Measurements from ENCODE around the gene PDIA6.

The PDIA6 gene

GRCh38 chr2:10788855-10789254, 23.7 kb downstream of the PDIA6 start:
- no peak overlapping the region for H3K14ac ChIP-seq (ENCODE audit: low read length in 2 of 2)
- no peaks in the 10 kb centered on the region for H3K27me3 ChIP-seq (ENCODE audit: control insufficient read depth in 1 of 2, insufficient read depth in 1 of 2, low read length in 2 of 2)
- H3K4me2 ChIP-seq (ENCODE audit: low read length, poor library complexity, severe bottlenecking) = no peak overlapping the region
- no peak for DNase-seq
- H3K4ac ChIP-seq (ENCODE audit: low read depth in 1 of 2, low read length in 2 of 2) = no peak overlapping the region
- H3K18ac ChIP-seq (ENCODE audit: low read depth in 1 of 2, low read length in 2 of 2) = no peak overlapping the region
- peaks cover 11% of the 10 kb centered on the region for H3K4me1 ChIP-seq (ENCODE audit: control insufficient read depth, insufficient read depth, low read depth, low read length)
- no peaks in the 10 kb centered on the region for H3K9me3 ChIP-seq (ENCODE audit: control insufficient read depth, low read length)
- WGBS = 100% methylated on average over 6 of the region's 8 CpGs
- peak overlapping the region; percentile 65 for H2AK5ac ChIP-seq (ENCODE audit: low read length, severe bottlenecking)
- H2BK120ac ChIP-seq (ENCODE audit: low read depth, low read length) = no peak overlapping the region
- no peak overlapping the region for H2BK12ac ChIP-seq (ENCODE audit: low read length in 2 of 2)
- H3K27ac ChIP-seq (ENCODE audit: low read length, poor library complexity, severe bottlenecking) = no peak overlapping the region
- H4K91ac ChIP-seq (ENCODE audit: low read length) = no peak overlapping the region
- H2BK15ac ChIP-seq (ENCODE audit: low read depth, poor library complexity, severe bottlenecking) = no peak overlapping the region
- H3K23ac ChIP-seq (ENCODE audit: low read length in 2 of 2) = no peak overlapping the region
- H4K8ac ChIP-seq (ENCODE audit: low read length) = no peak overlapping the region
- H3K4me3 ChIP-seq (ENCODE audit: insufficient read depth in 1 of 2, low read depth in 1 of 2, low read length in 2 of 2) = no peak overlapping the region
- no peak overlapping the region for H3K9ac ChIP-seq (ENCODE audit: low read length)
- peaks cover 19% of the 10 kb centered on the region for H3K79me1 ChIP-seq (replicated peaks; ENCODE audit: low read length, poor library complexity, severe bottlenecking)
- H2AFZ ChIP-seq (ENCODE audit: low read depth, low read length) = no peak overlapping the region
- peaks cover 49 to 96% of the 10 kb centered on the region in 2 experiments for H3K36me3 ChIP-seq (ENCODE audit: control insufficient read depth in 1 of 2, insufficient read depth in 2 of 2, low read depth in 1 of 2, low read length in 2 of 2)
- H2BK5ac ChIP-seq (ENCODE audit: low read depth, low read length, poor library complexity, severe bottlenecking) = no peak overlapping the region

- Histone ChIP-seq H3K4me2 (ENCODE audit: low read length, poor library complexity, severe bottlenecking) (no peak overlapping the region), H3K36me3 (ENCODE audit: control insufficient read depth in 1 of 2, insufficient read depth in 2 of 2, low read depth in 1 of 2, low read length in 2 of 2) (peaks cover 41 to 94% of the 10 kb centered on the region in 2 experiments), H2AFZ (ENCODE audit: low read depth, low read length) (no peak overlapping the region), H2BK12ac (ENCODE audit: low read length in 2 of 2) (no peak overlapping the region), H3K4me1 (ENCODE audit: control insufficient read depth, insufficient read depth, low read depth, low read length) (peaks cover 11% of the 10 kb centered on the region), H2BK5ac (ENCODE audit: low read depth, low read length, poor library complexity, severe bottlenecking) (no peak overlapping the region), H3K4ac (ENCODE audit: low read depth in 1 of 2, low read length in 2 of 2) (no peak overlapping the region), H3K9ac (ENCODE audit: low read length) (no peak overlapping the region), H4K91ac (ENCODE audit: low read length) (no peak overlapping the region), H3K14ac (ENCODE audit: low read length in 2 of 2) (no peak overlapping the region), H3K9me3 (ENCODE audit: control insufficient read depth, low read length) (no peaks in the 10 kb centered on the region), H4K8ac (ENCODE audit: low read length) (no peak overlapping the region), H2BK120ac (ENCODE audit: low read depth, low read length) (no peak overlapping the region), H2BK15ac (ENCODE audit: low read depth, poor library complexity, severe bottlenecking) (no peak overlapping the region), H3K27ac (ENCODE audit: low read length, poor library complexity, severe bottlenecking) (no peak overlapping the region), H2AK5ac (ENCODE audit: low read length, severe bottlenecking) (no peak overlapping the region), H3K27me3 (ENCODE audit: control insufficient read depth in 1 of 2, insufficient read depth in 1 of 2, low read length in 2 of 2) (no peaks in the 10 kb centered on the region), H3K4me3 (ENCODE audit: insufficient read depth in 1 of 2, low read depth in 1 of 2, low read length in 2 of 2) (no peak overlapping the region), H3K23ac (ENCODE audit: low read length in 2 of 2) (no peak overlapping the region), H3K18ac (ENCODE audit: low read depth in 1 of 2, low read length in 2 of 2) (no peak overlapping the region), H3K79me1 (replicated peaks; ENCODE audit: low read length, poor library complexity, severe bottlenecking) (peaks cover 11% of the 10 kb centered on the region)
- no peak for DNase-seq
- WGBS = 96% methylated on average over 19 of the region's 20 CpGs
These were observed 25.2 kb downstream of the PDIA6 start for GRCh38 chr2:10787176-10787968.

GRCh38 chr2:10786240-10786982, 26.2 kb downstream of the PDIA6 start:
- WGBS = 99% methylated on average over 5 of the region's 12 CpGs
- Histone ChIP-seq H3K4me1 (ENCODE audit: control insufficient read depth, insufficient read depth, low read depth, low read length) (peaks cover 11% of the 10 kb centered on the region), H3K4ac (ENCODE audit: low read depth in 1 of 2, low read length in 2 of 2) (no peak overlapping the region), H3K79me1 (replicated peaks; ENCODE audit: low read length, poor library complexity, severe bottlenecking) (peaks cover 18% of the 10 kb centered on the region), H2BK120ac (ENCODE audit: low read depth, low read length) (no peak overlapping the region), H3K18ac (ENCODE audit: low read depth in 1 of 2, low read length in 2 of 2) (no peak overlapping the region), H2AK5ac (ENCODE audit: low read length, severe bottlenecking) (no peak overlapping the region), H2BK15ac (ENCODE audit: low read depth, poor library complexity, severe bottlenecking) (no peak overlapping the region), H3K14ac (ENCODE audit: low read length in 2 of 2) (no peak overlapping the region), H2BK5ac (ENCODE audit: low read depth, low read length, poor library complexity, severe bottlenecking) (no peak overlapping the region), H3K27ac (ENCODE audit: low read length, poor library complexity, severe bottlenecking) (no peak overlapping the region), H3K9ac (ENCODE audit: low read length) (no peak overlapping the region), H3K36me3 (ENCODE audit: control insufficient read depth in 1 of 2, insufficient read depth in 2 of 2, low read depth in 1 of 2, low read length in 2 of 2) (peaks cover 46 to 94% of the 10 kb centered on the region in 2 experiments), H3K9me3 (ENCODE audit: control insufficient read depth, low read length) (no peaks in the 10 kb centered on the region), H2AFZ (ENCODE audit: low read depth, low read length) (no peak overlapping the region), H3K4me3 (ENCODE audit: insufficient read depth in 1 of 2, low read depth in 1 of 2, low read length in 2 of 2) (no peak overlapping the region), H2BK12ac (ENCODE audit: low read length in 2 of 2) (no peak overlapping the region), H3K23ac (ENCODE audit: low read length in 2 of 2) (no peak overlapping the region), H4K8ac (ENCODE audit: low read length) (no peak overlapping the region), H3K4me2 (ENCODE audit: low read length, poor library complexity, severe bottlenecking) (no peak overlapping the region), H3K27me3 (ENCODE audit: control insufficient read depth in 1 of 2, insufficient read depth in 1 of 2, low read length in 2 of 2) (no peaks in the 10 kb centered on the region), H4K91ac (ENCODE audit: low read length) (no peak overlapping the region)
- no peak for DNase-seq

GRCh38 chr2:10785260-10785659, 27.3 kb downstream of the PDIA6 start:
- H3K9me3 ChIP-seq (ENCODE audit: control insufficient read depth, low read length) = no peaks in the 10 kb centered on the region
- H2BK5ac ChIP-seq (ENCODE audit: low read depth, low read length, poor library complexity, severe bottlenecking) = no peak overlapping the region
- no peak overlapping the region for H3K14ac ChIP-seq (ENCODE audit: low read length in 2 of 2)
- no peak overlapping the region for H3K27ac ChIP-seq (ENCODE audit: low read length, poor library complexity, severe bottlenecking)
- H3K27me3 ChIP-seq (ENCODE audit: control insufficient read depth in 1 of 2, insufficient read depth in 1 of 2, low read length in 2 of 2) = no peaks in the 10 kb centered on the region
- H3K36me3 ChIP-seq (ENCODE audit: control insufficient read depth in 1 of 2, insufficient read depth in 2 of 2, low read depth in 1 of 2, low read length in 2 of 2) = peaks cover 49 to 92% of the 10 kb centered on the region in 2 experiments
- H3K9ac ChIP-seq (ENCODE audit: low read length) = no peak overlapping the region
- H2BK12ac ChIP-seq (ENCODE audit: low read length in 2 of 2) = no peak overlapping the region
- no peak overlapping the region for H3K18ac ChIP-seq (ENCODE audit: low read depth in 1 of 2, low read length in 2 of 2)
- H2AK5ac ChIP-seq (ENCODE audit: low read length, severe bottlenecking) = no peak overlapping the region
- H2AFZ ChIP-seq (ENCODE audit: low read depth, low read length) = no peak overlapping the region
- H3K79me1 ChIP-seq (replicated peaks; ENCODE audit: low read length, poor library complexity, severe bottlenecking) = peaks cover 22% of the 10 kb centered on the region
- no peak overlapping the region for H3K23ac ChIP-seq (ENCODE audit: low read length in 2 of 2)
- no peak overlapping the region for H4K91ac ChIP-seq (ENCODE audit: low read length)
- no peak overlapping the region for H3K4me2 ChIP-seq (ENCODE audit: low read length, poor library complexity, severe bottlenecking)
- peak; percentile 11 for DNase-seq
- no peak overlapping the region for H2BK15ac ChIP-seq (ENCODE audit: low read depth, poor library complexity, severe bottlenecking)
- no peak overlapping the region for H3K4me3 ChIP-seq (ENCODE audit: insufficient read depth in 1 of 2, low read depth in 1 of 2, low read length in 2 of 2)
- WGBS = 96% methylated on average over 4 of the region's 5 CpGs
- H4K8ac ChIP-seq (ENCODE audit: low read length) = no peak overlapping the region
- peaks cover 10% of the 10 kb centered on the region for H3K4me1 ChIP-seq (ENCODE audit: control insufficient read depth, insufficient read depth, low read depth, low read length)
- no peak overlapping the region for H2BK120ac ChIP-seq (ENCODE audit: low read depth, low read length)
- no peak overlapping the region for H3K4ac ChIP-seq (ENCODE audit: low read depth in 1 of 2, low read length in 2 of 2)
